Muscle of arm (tissue), 12 donors: ENCODE measurements around the gene ACBD5. TPM values are rescaled to one million over a fixed set of nuclear protein-coding genes. Genes with fewer than 3 reads are reported as not detected.
A peak's percentile ranks its signal among the peaks of the same experiment; 100 is the strongest.
"Not testable (repeated sequence)": the region's sequence is repeated elsewhere in the genome, so short reads cannot be mapped to it uniquely, and the experiment has no call there.

Experiments
- DNase-seq: peaks from one replicate; pipeline ENCODE4 v3.0.0-alpha.2; 2013
- polyA plus RNA-seq, 12 donors: library from polyadenylated mRNA; unstranded; fragments of 120-200 nt; gene quantifications; one replicate each; pipeline ENCODE4 v1.2.1, GENCODE V29; 2013; ENCODE audit not compliant: insufficient read length in 12 of 12

The ACBD5 gene
- polyA plus RNA-seq, 12 donors = 20.2 to 30.5 (median 24.6) TPM; not detected in 1

DNA sequence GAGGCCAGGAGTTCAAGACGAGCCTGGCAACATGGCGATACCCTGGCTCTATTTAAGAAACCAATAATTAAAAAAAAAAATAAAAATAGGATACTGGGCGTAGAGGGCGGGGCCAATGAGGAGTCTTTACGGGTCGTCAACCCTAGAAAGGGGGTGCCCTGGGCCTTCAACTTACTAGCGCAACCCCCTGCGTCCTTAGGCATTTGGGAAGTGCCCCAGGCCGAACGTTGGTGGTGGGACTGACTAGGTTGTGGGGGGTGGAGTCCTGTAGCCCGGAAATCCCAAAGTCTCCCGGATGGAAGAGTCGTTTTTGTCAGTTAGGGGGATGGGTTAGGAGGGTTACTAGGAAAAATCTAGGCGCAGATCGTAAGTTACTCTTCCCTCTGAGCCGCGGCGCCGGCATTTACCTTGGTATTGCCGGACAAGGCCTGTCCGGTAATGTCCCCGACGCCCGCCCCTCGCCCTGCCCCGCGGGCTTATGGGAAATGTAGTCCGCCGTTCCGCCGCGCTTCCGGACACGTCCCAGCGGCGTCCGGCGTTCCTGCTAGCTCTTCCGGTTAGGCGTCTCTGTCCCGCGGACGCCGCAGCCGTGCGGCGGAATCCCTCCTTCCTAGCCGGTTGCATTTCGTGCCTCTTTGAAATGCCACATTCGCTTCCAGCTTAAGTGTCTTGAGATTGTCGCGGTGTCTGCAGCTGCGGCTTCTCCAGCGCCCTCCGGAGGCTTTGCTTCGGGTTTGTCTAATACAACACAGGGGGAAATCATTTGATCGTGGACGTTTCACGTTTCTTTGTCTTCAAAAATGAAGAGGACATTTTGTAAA lies 1.3 kb upstream of the ACBD5 start:
- DNase-seq = peak; percentile 97

DNA sequence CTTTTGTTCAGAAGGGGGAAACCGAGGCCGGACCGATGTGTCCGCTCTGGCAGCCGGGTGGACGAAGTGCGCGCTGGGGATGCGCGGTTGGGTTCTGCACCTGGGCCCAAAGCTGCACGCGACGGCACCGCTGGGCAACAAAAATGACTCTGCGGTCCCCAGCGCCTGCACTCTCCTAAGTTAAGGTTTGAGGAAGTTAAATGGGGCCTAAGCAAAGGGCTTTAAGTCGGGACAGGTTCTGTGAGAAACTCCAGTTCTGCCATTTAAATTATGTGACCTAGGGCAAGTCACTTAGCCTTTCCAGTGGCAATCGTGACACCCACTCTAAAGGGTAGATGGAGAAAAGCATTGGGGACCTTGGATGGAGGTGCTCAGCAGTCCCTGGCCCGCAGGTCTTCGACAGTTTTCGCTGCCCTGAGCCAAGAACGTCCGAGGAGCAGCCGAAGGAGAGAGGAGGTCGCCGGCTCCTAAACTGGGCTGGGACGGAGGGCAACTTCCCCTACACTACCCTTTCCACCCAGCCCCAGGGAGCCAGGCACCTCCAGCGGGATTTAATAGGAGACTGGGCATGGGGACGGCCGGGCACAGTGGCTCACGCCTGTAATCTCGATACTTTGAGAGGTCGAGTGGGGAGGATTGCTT lies 534 bp upstream of the ACBD5 start:
- peak; percentile 41 for DNase-seq

DNA sequence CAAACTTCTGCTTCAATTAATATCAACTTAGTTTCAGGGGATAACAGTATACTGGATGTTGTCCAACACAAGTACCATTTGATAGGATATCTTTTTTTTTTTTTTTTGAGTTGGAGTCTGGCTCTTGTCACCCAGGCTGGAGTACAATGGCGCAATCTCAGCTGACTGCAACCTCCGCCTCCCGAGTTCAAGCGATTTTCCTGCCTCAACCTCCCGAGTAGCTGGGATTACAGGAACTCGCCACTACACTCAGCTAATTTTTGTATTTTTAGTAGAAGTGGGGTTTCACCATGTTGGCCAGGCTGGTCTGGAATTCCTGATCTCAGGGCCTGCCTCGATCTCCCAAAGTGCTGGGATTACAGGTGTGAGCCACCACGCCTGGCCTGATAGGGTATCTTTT lies 3.1 kb downstream of the ACBD5 start:
- not testable (repeated sequence) for DNase-seq

DNA sequence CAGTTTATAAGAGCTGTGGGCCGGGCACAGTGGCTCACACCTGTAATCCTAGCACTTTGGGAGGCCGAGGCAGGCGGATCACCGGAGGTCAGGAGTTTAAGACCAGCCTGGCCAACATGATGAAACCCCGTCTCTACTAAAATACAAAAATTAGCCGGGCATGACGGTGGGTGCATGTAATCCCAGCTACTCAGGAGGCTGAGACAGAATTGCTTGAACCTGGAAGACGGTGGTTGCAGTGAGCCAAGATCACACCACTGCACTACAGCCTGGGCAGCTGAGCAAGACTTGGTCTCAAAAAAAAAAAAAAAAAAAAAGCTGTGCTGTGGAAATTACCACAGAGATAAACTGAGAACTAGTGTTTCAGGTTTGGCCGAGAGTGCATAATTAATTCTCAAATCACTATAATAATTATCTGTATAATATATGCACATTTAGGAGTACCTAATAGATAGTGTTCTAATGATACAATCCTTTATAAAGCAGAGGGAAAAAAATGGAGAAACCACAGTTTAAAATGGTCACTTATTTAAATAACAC lies 3.9 kb downstream of the ACBD5 start:
- not testable (repeated sequence) for DNase-seq

DNA sequence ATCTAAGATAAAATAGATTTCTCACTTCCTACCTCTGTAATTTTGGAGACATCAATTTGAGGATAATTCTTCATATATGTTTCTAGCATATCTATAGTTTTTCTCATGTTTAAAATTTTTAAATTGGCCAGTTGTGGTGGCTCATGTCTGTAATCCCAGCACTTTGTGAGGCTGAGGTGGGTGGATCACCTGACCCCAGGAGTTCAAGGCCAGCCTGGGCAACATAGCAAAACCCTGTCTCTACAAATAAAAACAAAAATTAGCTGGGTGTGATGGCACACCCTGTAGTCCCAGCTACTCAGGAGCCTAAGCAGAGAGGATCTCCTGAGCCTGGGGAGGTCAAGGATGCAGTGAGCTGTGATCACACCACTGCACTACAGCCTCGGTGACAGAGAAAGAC lies 4.9 kb downstream of the ACBD5 start:
- no peak for DNase-seq

DNA sequence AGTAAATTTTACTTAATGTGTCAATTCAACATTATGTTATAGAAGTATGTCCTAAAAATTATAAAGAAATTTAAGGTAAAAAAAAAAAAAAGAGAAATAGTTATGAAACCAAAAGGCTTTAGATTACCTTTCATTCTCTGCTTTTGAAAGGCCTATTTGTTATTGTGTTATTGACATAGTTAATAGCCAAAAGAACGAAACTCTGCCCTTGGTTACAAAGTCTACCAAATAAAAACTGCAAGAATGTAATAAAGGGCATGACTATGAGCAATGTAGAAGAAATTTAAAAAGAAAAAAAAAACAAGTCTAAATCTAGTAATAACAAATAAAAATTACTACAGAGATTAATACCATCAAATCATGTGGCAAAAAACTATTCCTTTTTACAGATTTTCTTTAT lies 10.6 kb downstream of the ACBD5 start:
- DNase-seq = no peak

DNA sequence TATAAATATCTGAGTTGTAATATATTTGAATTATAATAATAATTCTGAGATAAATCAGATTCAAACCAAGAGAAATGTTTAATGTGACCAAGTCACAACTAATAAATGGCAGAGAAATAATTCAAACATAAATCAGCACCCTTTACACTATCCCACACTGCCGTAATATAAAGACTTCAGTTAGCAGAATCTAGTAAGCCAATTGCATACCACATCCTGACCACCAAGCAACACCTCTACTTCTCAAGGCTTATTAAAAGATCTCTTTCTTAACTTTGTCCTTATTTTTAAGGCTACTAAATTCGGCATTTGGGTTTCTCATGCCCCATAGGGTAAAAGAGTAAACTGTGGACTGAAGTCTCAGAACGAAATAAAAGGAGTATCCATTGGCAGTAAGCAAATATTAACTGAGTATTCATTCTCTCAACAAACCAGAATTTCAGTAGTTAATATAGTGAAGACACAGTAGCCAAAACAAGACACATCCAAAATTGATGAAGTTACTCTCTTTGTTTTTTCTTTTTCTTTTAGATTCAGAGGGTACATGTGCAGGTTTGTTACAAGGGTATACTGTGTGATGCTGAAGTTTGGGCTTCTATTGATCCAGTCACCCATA lies 14.8 kb downstream of the ACBD5 start:
- DNase-seq = no peak

DNA sequence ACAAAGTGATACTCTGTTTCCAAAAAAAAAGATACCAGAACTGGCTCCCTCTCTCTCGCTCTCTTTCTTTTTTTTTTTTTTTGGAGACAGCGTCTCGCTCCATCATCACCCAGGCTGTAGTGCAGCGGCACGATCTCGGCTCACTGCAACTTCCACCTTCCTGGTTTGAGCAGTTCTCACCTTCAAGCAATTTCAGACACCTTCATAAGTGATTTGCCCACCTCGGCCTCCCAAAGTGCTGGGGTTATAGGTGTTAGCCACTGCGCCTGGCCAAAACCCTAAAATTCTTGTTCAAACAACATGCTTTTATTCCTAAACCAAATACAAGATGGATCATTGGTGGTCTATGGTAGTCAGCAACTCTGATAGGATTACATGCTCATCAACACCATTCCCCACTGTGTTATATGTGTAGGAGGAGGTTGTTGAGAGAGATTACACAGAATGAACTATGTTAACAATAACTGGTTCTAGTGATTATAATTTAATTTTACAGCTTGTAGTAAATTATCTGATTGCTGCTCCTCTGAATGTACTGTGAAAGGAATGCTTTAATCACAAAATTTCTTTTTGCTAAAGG lies 15.5 kb downstream of the ACBD5 start:
- no peak for DNase-seq

DNA sequence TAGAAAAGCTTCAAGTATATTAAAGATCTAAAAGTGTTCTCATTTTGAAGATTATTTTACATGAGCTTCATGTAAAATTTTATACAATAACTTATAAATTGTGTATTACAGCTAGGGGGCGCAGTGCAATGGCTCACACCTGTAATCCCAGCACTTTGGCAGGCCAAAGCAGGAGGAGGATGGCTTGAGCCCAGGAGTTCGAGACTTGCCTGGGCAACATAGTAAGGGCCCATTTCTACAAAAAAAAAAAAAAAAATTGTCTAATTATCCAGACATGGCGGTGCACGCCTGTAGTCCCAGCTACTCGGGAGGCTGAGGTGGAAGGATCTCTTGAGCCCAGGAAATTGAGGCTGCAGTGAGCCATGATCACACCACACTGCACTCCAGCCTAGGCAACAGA lies 16.6 kb downstream of the ACBD5 start:
- no peak for DNase-seq

DNA sequence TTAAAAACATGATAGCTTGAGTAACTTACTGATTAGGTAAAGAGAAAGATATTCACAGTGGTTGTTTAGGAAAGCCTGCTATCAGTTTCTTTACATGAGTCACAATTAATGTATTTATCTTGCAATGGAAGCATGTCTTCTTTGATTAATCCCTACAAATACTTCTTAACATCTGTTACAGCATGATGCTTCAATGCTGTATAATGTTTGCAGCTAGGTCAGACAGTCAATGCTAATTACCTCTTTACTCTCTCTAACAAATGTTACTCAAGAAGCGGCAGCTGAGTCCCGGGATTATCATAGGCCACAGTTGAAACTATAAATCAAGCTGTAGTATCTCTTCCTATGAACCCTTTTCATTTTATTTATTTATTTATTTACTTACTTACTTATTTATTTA lies 33.2 kb downstream of the ACBD5 start:
- DNase-seq = no peak

DNA sequence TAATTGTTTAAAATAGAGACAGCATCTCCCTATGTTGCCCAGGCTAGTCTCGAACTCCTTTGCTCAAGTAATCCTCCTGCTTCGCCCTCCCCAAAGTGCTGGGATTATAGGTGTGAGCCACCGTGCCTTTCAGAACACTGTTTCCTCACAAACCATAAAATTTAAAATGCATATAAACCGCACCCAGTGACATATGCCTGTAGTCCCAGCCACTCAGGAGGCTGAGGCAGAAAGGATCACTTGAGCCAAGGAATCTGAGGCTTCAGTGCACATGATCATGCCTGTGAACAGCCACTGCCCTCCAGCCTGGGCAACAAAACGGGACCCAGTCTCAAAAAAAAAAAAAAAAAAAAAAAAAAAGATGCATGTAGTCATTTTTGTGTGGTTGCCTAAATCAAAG lies 36.8 kb downstream of the ACBD5 start:
- no peak for DNase-seq

DNA sequence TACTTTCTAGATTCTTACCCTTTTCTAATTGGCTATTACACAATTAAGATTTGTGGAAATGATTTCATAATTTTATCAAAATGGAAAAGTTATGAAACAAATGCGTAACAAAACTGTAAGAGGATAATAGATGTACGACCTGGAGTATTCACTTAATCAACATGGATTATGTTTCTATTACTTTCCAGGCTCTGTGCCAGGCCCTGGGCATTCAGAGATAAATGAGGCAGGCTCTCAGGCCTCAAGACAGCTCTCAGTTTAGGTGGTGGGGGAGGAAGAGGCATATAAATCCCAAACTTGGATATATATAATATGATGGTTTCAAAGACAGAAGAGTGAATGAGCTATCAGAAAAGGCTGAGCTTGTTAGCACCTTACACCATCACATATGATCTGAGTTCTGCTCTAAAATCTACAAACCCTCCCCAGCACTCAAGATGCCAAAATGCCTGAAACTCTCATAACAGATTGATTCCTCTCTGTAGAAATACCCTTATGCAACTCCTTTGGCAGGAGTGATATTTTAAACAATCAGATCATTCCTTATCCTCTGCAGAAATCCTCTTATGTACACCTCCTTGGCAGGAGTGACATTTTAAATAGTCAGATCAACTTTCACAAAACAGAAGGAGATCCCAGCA lies 42.5 kb downstream of the ACBD5 start:
- no peak for DNase-seq

DNA sequence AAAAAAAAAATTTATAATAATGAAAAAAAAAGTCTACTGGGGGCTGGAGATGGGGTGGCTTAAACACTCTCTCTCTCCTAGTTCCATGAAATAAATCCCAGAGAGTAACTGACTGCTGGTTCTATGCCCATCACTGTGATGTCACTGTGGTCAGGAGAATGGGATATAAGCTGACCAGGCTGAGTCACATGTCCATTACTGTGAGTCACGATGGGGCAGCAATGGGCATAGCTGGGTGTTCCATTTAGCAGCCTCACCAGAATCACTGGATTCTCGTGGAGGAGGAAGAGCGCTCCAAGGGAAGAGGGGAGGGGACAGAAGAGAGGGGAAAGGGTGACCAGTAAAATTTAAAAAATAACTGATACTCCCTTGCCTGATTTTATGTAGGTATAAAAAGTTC lies 48.3 kb downstream of the ACBD5 start:
- no peak for DNase-seq

DNA sequence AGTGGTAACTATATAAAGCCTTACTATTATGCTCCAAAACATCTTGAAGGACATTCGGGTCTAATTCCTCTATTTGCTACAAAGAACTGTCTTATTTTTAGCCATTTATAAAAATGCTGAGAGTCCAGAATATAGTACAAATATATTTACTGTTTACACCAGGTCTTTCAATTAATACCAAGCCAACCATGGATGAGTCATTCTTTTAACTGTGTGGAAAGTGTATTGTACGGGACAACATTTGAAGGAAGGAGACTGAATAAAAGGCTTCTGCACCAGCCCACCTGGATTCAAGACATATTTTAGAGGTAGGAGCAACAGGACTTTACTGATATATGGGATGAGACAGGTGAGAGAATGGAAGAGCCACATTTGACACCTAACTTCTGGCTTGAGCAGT lies 50.1 kb downstream of the ACBD5 start:
- DNase-seq = no peak

DNA sequence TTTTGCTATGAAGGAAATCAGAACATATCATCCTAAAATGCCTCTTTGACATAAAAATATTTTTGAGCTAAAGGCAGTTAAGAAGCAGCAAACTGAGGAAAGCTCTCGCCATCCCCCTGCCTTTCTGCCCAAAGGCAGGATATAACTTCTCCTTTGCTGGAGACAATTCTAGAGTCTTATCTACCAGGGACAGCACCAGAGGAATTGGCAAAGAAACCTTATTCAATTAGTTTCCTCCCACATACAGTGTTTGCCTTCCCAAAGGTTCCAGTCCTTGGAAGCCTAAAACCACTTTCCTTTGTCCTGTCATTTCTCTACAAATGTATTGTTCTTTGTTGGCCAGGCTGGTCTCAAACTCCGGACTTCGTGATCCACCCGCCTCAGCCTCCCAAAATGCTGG lies 51.7 kb downstream of the ACBD5 start:
- DNase-seq = no peak

DNA sequence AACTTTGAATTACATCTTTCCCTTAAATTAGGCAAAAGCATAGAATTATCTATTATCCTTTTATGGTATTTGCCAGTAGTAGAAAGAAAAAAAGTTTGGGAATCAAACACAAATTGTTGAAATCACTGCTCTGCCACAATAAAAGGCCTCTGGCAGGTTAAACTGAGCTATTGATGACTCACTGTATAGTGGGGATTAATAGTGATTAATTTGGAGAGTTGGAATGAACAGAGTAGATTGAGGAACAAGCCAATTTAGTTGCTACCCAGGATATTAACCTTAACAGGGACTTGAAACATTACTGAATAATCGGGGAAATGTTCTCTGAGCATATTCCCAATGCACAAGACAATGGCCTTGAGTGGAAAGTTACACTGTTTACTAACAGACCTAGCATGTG lies 52.3 kb downstream of the ACBD5 start:
- DNase-seq = no peak

DNA sequence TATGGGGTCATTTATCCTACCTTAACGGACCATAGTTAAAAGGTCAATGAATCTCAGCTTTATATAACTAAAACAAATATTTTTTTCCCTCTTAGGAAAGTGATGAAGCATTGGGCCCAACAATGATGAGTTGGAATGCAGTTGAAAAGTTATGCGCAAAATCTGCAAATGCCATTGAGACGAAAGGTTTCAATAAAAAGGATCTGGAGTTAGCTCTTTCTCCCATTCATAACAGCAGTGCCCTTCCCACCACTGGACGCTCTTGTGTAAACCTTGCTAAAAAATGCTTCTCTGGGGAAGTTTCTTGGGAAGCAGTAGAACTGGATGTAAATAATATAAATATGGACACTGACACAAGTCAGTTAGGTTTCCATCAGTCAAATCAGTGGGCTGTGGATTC lies 70.7 kb downstream of the ACBD5 start:
- no peak for DNase-seq

DNA sequence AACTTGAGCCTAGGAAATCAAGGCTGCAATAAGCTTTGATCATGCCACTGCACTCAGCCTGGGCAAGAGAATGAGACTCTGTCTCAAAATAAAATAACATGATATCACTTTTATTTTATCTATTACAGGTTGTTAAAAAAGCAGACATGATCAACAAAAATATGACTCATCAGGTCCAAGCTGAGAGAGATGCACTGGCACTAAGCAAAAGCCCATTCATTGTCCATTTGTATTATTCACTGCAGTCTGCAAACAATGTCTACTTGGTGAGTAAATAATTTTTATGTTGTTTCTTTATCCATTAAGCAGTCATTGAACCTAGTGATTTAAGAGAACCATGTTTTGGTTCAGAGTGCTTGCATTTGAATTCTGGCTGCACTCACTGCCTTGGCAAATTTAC lies 82.2 kb downstream of the ACBD5 start:
- no peak for DNase-seq

DNA sequence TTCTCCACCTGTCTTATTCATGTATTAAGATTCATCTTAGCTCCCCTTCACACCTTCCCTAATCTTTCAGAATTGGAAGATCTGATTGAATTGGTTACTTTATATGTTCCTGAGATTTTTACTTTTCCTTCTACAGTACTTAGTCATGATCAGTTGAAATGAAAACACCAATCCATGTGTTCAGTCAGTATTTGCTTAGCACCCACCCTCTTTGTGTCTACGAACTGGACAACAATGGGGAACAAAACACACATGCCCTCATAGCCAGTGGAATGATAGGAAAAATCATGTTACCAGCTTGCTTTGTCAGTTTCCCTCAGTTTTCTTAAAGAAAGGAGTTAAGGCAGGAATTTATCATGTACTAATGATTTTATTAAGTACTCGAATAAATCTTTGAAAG lies 83.4 kb downstream of the ACBD5 start:
- no peak for DNase-seq

DNA sequence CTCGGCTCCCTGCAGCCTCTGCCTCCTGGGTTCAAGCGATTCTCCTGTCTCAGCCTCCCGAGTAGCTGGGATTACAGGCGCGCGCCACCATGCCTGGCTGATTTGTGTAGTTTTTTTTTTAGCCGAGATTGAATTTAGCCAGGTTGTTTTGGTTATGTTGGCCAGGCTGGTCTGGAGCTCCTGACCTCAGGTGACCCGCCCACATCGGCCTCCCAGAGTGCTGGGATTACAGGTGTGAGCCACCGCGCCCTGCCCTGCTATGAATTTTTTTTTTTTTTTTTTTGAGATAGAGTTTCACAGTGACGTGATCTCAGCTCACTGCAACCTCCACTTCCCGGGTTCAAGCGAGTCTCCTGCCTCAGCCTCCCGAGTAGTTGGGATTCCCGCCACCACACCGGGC lies 84.0 kb downstream of the ACBD5 start:
- DNase-seq = not testable (repeated sequence)

DNA sequence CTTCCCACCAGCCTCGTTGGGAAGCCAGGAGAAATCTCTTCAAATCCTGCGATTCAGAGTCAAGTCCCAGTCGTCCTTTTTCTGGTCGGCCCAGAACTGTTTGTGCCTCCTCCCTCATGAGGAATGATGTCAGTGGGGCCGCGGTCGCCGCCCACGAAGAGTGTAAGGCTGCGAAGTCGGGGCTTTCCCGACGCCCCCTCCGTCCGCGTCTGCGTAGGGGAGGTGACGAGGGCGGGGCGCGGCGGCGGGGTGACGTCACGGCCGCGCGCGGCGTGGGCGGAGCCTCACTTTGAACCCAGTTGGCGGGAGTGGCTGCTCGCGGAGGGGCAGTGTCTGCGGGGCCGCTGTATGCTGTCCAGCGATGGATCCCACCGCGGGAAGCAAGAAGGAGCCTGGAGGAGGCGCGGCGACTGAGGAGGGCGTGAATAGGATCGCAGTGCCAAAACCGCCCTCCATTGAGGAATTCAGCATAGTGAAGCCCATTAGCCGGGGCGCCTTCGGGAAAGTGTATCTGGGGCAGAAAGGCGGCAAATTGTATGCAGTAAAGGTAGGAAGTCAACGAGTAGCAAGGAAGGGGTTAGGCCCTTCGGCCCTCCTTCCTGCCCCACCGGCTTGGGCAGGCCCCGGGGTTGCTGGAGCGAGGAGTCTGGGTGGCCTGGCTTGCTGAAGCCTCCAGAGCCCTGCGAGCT lies 85.4 kb downstream of the ACBD5 start, which contains the start of gene MASTL:
MASTL (plus strand) TSS at position 287 of the 689 bp plus-strand sequence; CDS start at position 362, 75 bp downstream.
- peak; percentile 93 for DNase-seq
